ENCODE results near the gene LRRTM4. TPM values are rescaled to one million over a fixed set of nuclear protein-coding genes. Genes with fewer than 3 reads are reported as not detected.

LRRTM4 gene
- total RNA-seq, 1 donor from 2014 or later, result not detected

GRCh38 chr2:76839826-76840225 is 682.4 kb downstream of the LRRTM4 start:
- Histone ChIP-seq H3K4me3 (ENCODE audit: low read depth, low read length) (no peak overlapping the region), H3K27me3 (ENCODE audit: control insufficient read depth, insufficient read depth, low read length) (no peaks in the 10 kb centered on the region), H3K36me3 (ENCODE audit: control insufficient read depth, insufficient read depth, low read length) (no peaks in the 10 kb centered on the region)
- no peak for DNase-seq (ENCODE audit: low read depth)
- no peak for TF ChIP-seq CTCF (IDR thresholded peaks at IDR 0.05; ENCODE audit: insufficient read depth, low read length, poor library complexity, severe bottlenecking)

DNA sequence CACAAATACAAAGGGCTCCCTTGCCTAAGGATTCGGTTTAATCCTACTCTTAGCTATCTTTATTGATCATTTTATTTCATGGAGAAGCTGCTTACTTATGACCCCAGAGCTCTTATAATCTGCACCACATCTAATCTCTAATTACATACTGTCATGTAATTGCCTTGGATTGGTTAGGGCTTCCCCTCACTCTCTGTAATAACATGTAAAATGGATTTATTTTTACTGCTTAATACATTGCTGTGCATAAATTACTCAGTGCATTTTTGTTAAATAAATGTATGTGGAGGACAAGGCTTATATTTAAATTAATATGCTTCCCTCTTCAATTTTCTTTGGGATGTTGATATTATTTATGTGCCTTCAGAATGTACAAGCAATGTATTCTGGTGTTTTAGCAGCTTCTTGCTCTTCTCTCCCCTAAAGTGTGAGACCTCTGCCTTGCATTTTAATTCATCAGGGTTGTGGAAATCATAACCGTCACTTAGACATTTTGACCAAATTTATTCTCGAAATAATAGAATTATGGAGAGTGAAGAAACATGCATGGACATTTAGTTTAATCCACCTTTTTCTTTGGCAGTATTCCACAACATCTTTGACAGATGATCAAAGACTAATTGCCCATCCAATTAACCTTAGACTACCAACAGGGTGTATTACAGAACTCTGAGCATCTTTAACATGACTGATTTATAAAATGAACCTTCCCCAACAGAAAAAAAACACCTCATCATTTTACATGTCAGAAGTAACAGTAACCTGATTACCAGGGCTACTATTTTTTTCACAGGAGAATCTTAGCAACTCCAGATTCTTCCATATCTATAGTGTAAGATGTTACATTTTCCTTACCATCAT is 692.6 kb downstream of the LRRTM4 start:
- TF ChIP-seq CTCF (IDR thresholded peaks at IDR 0.05; ENCODE audit: insufficient read depth, low read length, poor library complexity, severe bottlenecking), result no peak
- no peak for DNase-seq (ENCODE audit: low read depth)
- H3K27me3 ChIP-seq (ENCODE audit: control insufficient read depth, insufficient read depth, low read length), result no peaks in the 10 kb centered on the region
- H3K36me3 ChIP-seq (ENCODE audit: control insufficient read depth, insufficient read depth, low read length), result no peaks in the 10 kb centered on the region
- H3K4me3 ChIP-seq (ENCODE audit: low read depth, low read length), result no peak overlapping the region

- no peaks in the 10 kb centered on the region for H3K27me3 ChIP-seq (ENCODE audit: control insufficient read depth, insufficient read depth, low read length)
- TF ChIP-seq CTCF (IDR thresholded peaks at IDR 0.05; ENCODE audit: insufficient read depth, low read length, poor library complexity, severe bottlenecking), result no peak
- H3K4me3 ChIP-seq (ENCODE audit: low read depth, low read length), result no peak overlapping the region
- no peaks in the 10 kb centered on the region for H3K36me3 ChIP-seq (ENCODE audit: control insufficient read depth, insufficient read depth, low read length)
- DNase-seq (ENCODE audit: low read depth), result no peak
These were observed 695.5 kb downstream of the LRRTM4 start for GRCh38 chr2:76826691-76827090.

DNA sequence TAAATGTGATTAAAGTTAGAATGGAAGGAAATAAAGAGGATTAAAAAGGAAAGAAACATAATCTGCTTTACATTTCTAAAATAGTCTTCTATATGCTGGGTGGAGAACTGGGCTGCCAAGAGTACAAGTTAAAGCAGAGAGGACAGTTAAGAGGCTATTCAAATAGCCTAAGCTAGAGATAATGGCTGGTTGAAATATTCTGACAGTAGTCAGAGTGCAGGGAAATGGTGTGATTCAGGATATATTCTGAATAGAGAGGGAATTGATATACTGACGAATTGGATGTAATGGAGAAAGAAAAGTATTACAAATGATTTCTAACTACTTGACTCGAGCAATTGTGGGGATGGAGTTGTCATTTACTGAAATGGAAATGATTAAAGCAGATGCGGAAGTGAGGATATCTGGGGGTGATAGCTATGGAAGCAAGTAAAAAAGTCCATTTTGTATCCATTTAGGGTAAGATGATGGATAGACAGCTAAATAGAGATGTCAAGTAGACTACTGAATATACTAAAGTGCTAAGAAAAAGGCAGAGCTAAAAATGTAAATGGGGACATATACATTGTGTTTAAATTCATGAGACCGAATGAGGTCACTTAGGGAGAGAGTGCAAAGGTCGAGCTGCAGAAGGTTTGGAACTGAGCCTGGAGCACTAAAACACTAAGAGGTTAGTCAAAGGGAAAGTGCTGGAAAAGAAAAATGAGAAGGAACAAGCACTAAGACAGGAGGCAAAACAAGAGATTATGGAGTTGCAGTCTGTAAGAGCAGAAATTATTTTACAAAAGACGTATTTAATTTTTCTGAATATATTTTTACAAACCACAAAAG is 696.8 kb downstream of the LRRTM4 start:
- no peak for TF ChIP-seq CTCF (IDR thresholded peaks at IDR 0.05; ENCODE audit: insufficient read depth, low read length, poor library complexity, severe bottlenecking)
- H3K4me3 ChIP-seq (ENCODE audit: low read depth, low read length), result no peak overlapping the region
- H3K27me3 ChIP-seq (ENCODE audit: control insufficient read depth, insufficient read depth, low read length), result no peaks in the 10 kb centered on the region
- no peak for DNase-seq (ENCODE audit: low read depth)
- H3K36me3 ChIP-seq (ENCODE audit: control insufficient read depth, insufficient read depth, low read length), result no peaks in the 10 kb centered on the region

- Histone ChIP-seq H3K27me3 (ENCODE audit: control insufficient read depth, insufficient read depth, low read length) (no peaks in the 10 kb centered on the region), H3K36me3 (ENCODE audit: control insufficient read depth, insufficient read depth, low read length) (no peaks in the 10 kb centered on the region), H3K4me3 (ENCODE audit: low read depth, low read length) (no peak overlapping the region)
- DNase-seq (ENCODE audit: low read depth), result no peak
- no peak for TF ChIP-seq CTCF (IDR thresholded peaks at IDR 0.05; ENCODE audit: insufficient read depth, low read length, poor library complexity, severe bottlenecking)
These were observed 700.4 kb downstream of the LRRTM4 start for GRCh38 chr2:76821731-76822130.

Measured in kidney epithelial cell (primary cell).